Measurements from ENCODE around the gene FOXI3. TPM values are rescaled to one million over a fixed set of nuclear protein-coding genes. Genes with fewer than 3 reads are reported as not detected.
A peak's percentile ranks its signal among the peaks of the same experiment; 100 is the strongest.

FOXI3 gene
- total RNA-seq, 1 experiment from 2014 or later = not detected

DNA sequence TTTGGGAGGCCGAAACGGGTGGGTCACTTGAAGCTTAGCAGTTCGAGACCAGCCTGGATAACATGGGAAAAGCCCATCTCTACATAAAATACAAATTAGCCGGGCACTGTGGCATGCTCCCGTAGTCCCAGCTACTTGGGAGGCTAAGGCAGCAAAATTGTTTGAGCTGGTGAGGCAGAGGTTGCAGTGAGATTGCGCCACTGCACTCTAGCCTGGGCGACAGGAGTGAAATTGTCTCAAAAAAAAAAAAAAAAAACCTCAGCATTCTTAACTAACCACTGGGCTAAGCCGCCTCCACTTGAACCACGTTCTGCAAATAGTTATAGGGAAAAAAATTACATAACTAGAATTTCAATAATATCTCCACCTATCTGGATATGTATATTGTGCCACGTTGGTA is 2.3 kb downstream of the FOXI3 start:
- H3K4me1 ChIP-seq = peaks cover 5% of the 10 kb centered on the region; the same call in 1 of the 2 replicates
- Mint-ChIP-seq H3K36me3 (ENCODE audit: insufficient read depth, unreplicated experiment) (peaks cover 6% of the 10 kb centered on the region), H3K9me3 (ENCODE audit: unreplicated experiment) (no peaks in the 10 kb centered on the region), H3K27me3 (ENCODE audit: insufficient read depth, unreplicated experiment) (peaks cover 10% of the 10 kb centered on the region), H3K4me1 (ENCODE audit: low read depth, unreplicated experiment) (no peaks in the 10 kb centered on the region), H3K27ac (ENCODE audit: unreplicated experiment) (no peak overlapping the region), H3K4me3 (ENCODE audit: unreplicated experiment) (no peak overlapping the region)
- ChIA-PET POLR2A (interaction anchor here (0.7 kb wide), 1 partner anchor 8 kb away, joined by 4 read pairs; no protein-coding TSS in a partner anchor), CTCF (no interaction called here)
- no peaks in the 10 kb centered on the region for H3K36me3 ChIP-seq (ENCODE audit: control insufficient read depth, insufficient read depth, low read length)
- TF ChIP-seq, protein P1, sequence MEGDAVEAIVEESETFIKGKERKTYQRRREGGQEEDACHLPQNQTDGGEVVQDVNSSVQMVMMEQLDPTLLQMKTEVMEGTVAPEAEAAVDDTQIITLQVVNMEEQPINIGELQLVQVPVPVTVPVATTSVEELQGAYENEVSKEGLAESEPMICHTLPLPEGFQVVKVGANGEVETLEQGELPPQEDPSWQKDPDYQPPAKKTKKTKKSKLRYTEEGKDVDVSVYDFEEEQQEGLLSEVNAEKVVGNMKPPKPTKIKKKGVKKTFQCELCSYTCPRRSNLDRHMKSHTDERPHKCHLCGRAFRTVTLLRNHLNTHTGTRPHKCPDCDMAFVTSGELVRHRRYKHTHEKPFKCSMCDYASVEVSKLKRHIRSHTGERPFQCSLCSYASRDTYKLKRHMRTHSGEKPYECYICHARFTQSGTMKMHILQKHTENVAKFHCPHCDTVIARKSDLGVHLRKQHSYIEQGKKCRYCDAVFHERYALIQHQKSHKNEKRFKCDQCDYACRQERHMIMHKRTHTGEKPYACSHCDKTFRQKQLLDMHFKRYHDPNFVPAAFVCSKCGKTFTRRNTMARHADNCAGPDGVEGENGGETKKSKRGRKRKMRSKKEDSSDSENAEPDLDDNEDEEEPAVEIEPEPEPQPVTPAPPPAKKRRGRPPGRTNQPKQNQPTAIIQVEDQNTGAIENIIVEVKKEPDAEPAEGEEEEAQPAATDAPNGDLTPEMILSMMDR (IDR thresholded peaks at IDR 0.05; ENCODE audit: insufficient read depth in 1 of 2, low read depth in 1 of 2, low read length in 1 of 2, severe bottlenecking in 1 of 2, unreplicated experiment in 1 of 2) = no peak
- DNase-seq = no peak
- BruUV-seq (replicated peaks) = no TSS peak
- no peaks in the 10 kb centered on the region; the same call in 1 of the 2 replicates for H3K27me3 ChIP-seq (replicated peaks; ENCODE audit: control insufficient read depth, insufficient read depth, low read length)
- no peak overlapping the region for H3K4me3 ChIP-seq (ENCODE audit: low read depth, low read length)
- no peaks in the 10 kb centered on the region for H3K9me3 ChIP-seq
- intact Hi-C loops (cut with micrococcal nuclease; ENCODE audit: unreplicated experiment) = loop anchor here (10.0 kb wide), 1 partner anchor 115 kb away; no protein-coding TSS in a partner anchor

GRCh38 chr2:88448248-88448647 is 4.2 kb downstream of the FOXI3 start:
- POLR2A ChIA-PET = no interaction called here
- H3K27ac Mint-ChIP-seq (ENCODE audit: unreplicated experiment) = no peak overlapping the region
- intact Hi-C loops (cut with micrococcal nuclease; ENCODE audit: unreplicated experiment) = no loop called here
- H3K4me3 Mint-ChIP-seq (ENCODE audit: unreplicated experiment) = no peak overlapping the region
- no peak overlapping the region for H3K4me3 ChIP-seq (ENCODE audit: low read depth, low read length)
- no peaks in the 10 kb centered on the region for H3K36me3 ChIP-seq (ENCODE audit: control insufficient read depth, insufficient read depth, low read length)
- CTCF ChIA-PET = interaction anchor here (0.6 kb wide), 1 partner anchor 100 kb away, joined by 3 read pairs; no protein-coding TSS in a partner anchor
- H3K9me3 Mint-ChIP-seq (ENCODE audit: unreplicated experiment) = no peaks in the 10 kb centered on the region
- DNase-seq = peak in 1 of 2 experiments; percentile 13
- TF ChIP-seq, protein P1 (IDR thresholded peaks at IDR 0.05; ENCODE audit: insufficient read depth in 1 of 2, low read depth in 1 of 2, low read length in 1 of 2, severe bottlenecking in 1 of 2, unreplicated experiment in 1 of 2) = no peak
- H3K4me1 ChIP-seq = no peaks in the 10 kb centered on the region
- no peaks in the 10 kb centered on the region for H3K4me1 Mint-ChIP-seq (ENCODE audit: low read depth, unreplicated experiment)
- no TSS peak for BruUV-seq (replicated peaks)
- H3K27me3 Mint-ChIP-seq (ENCODE audit: insufficient read depth, unreplicated experiment) = peaks cover 8% of the 10 kb centered on the region
- no peaks in the 10 kb centered on the region for H3K9me3 ChIP-seq
- no peaks in the 10 kb centered on the region for H3K36me3 Mint-ChIP-seq (ENCODE audit: insufficient read depth, unreplicated experiment)
- no peaks in the 10 kb centered on the region; the same call in 1 of the 2 replicates for H3K27me3 ChIP-seq (replicated peaks; ENCODE audit: control insufficient read depth, insufficient read depth, low read length)

- no peaks in the 10 kb centered on the region for H3K36me3 ChIP-seq (ENCODE audit: control insufficient read depth, insufficient read depth, low read length)
- ChIA-PET CTCF (no interaction called here), POLR2A (no interaction called here)
- intact Hi-C loops (cut with micrococcal nuclease; ENCODE audit: unreplicated experiment) = no loop called here
- no peak for DNase-seq
- H3K4me1 Mint-ChIP-seq (ENCODE audit: low read depth, unreplicated experiment) = no peaks in the 10 kb centered on the region
- TF ChIP-seq, protein P1 (IDR thresholded peaks at IDR 0.05; ENCODE audit: insufficient read depth in 1 of 2, low read depth in 1 of 2, low read length in 1 of 2, severe bottlenecking in 1 of 2, unreplicated experiment in 1 of 2) = no peak
- H3K9me3 ChIP-seq = no peaks in the 10 kb centered on the region
- no peaks in the 10 kb centered on the region for H3K36me3 Mint-ChIP-seq (ENCODE audit: insufficient read depth, unreplicated experiment)
- peaks cover 11% of the 10 kb centered on the region for H3K27me3 Mint-ChIP-seq (ENCODE audit: insufficient read depth, unreplicated experiment)
- no peaks in the 10 kb centered on the region for H3K9me3 Mint-ChIP-seq (ENCODE audit: unreplicated experiment)
- H3K27ac Mint-ChIP-seq (ENCODE audit: unreplicated experiment) = no peak overlapping the region
- H3K4me3 ChIP-seq (ENCODE audit: low read depth, low read length) = no peak overlapping the region
- 0 out of 2 replicates have a peak, but pooled peaks cover 2% of the 10 kb centered on the region for H3K27me3 ChIP-seq (replicated peaks; ENCODE audit: control insufficient read depth, insufficient read depth, low read length)
- no TSS peak for BruUV-seq (replicated peaks)
- H3K4me3 Mint-ChIP-seq (ENCODE audit: unreplicated experiment) = no peak overlapping the region
- no peaks in the 10 kb centered on the region for H3K4me1 ChIP-seq
These were observed 9.0 kb downstream of the FOXI3 start for GRCh38 chr2:88443353-88443938.

Measured in Caco-2 (cell line).